HCT116 (cell line): ENCODE data around the gene HIGD2A. TPM values are rescaled to one million over a fixed set of nuclear protein-coding genes. Genes with fewer than 3 reads are reported as not detected.

Experiments
- ATAC-seq: fragments of 200-7000 bp; cut with Tn5 transposase; 2 replicates; pipeline ENCODE4 v1.9.1; 2020; ENCODE audit warnings: mild to moderate bottlenecking, moderate library complexity
- BruUV-seq: library from RNA; stranded (reverse); fragments of 400-500 nt; replicated peaks from 2 replicates; lab custom pipeline; 2021; lab: Mats Ljungman, UMichigan
- CTCF ChIA-PET: fragments of 300-600 bp; sonication (Branson Sonifier 250); formaldehyde crosslinking; loops from one replicate; lab custom pipeline; 2021; ENCODE audit warnings: antibody characterized with exemption; lab: Charles Lee
- POLR2A ChIA-PET: fragments of 300-600, 350-600 bp; sonication (Branson Sonifier 250); formaldehyde crosslinking; loops from one replicate; lab custom pipeline; 2021; ENCODE audit warnings: antibody characterized with exemption; lab: Charles Lee
- RAD21 ChIA-PET, 2 experiments: fragments of 300-600 bp; sonication (Branson Sonifier 250); formaldehyde crosslinking; loops; one replicate each; lab custom pipeline; 2023; ENCODE audit warnings: low total read pairs in 2 of 2; ENCODE audit not compliant: uncharacterized antibody in 2 of 2, unreplicated experiment in 2 of 2, low non-redundant PET in 1 of 2; lab: Charles Lee
- DNase-seq: peaks from one replicate; pipeline ENCODE4 v3.0.0-alpha.2; 2010; ENCODE audit warnings: low read depth, low spot score
- H2AFZ ChIP-seq: fragments of 200-600 bp; shearing (Covaris generic), sonication (generic); 2 replicates; pipeline ENCODE4 v1.6.1; 2017; ENCODE audit warnings: low read depth, mixed run types, mixed read lengths, antibody characterized with exemption, low read length; ENCODE audit not compliant: poor library complexity, severe bottlenecking
- H3K27ac ChIP-seq: 2 replicates; pipeline ENCODE4 v1.5.1; 2012; ENCODE audit warnings: low read depth, low read length
- H3K27me3 ChIP-seq: fragments of 200-600 bp; sonication (generic); 2 replicates; pipeline ENCODE4 v1.6.1; 2016; ENCODE audit warnings: mixed run types, low read length, mixed read lengths; ENCODE audit not compliant: insufficient read depth
- H3K36me3 ChIP-seq, 2 experiments: fragments of 200-500 bp in 1 of 2; fragments of 200-600 bp in 1 of 2; sonication (Bioruptor generic) in 1 of 2; sonication (generic) in 1 of 2; 2 replicates each; pipeline versions ENCODE4 v1.5.1 to v1.6.1; 2014 to 2016; ENCODE audit warnings: low read length in 2 of 2, inconsistent platforms in 1 of 2, mixed read lengths in 1 of 2, mixed run types in 1 of 2; ENCODE audit not compliant: insufficient read depth in 2 of 2, control insufficient read depth in 1 of 2
- H3K4me1 ChIP-seq, 2 experiments: fragments of 200-600 bp in 1 of 2; sonication (generic) in 1 of 2; 2 replicates each; pipeline versions ENCODE4 v1.5.1 to v1.6.1; 2012 to 2017; ENCODE audit warnings: low read length in 2 of 2, inconsistent platforms in 1 of 2, mild to moderate bottlenecking in 1 of 2, mixed read lengths in 1 of 2, mixed run types in 1 of 2, moderate library complexity in 1 of 2; ENCODE audit not compliant: insufficient read depth in 2 of 2, control insufficient read depth in 1 of 2
- H3K4me2 ChIP-seq: fragments of 200-600 bp; sonication (generic); 2 replicates; pipeline ENCODE4 v1.6.1; 2017; ENCODE audit warnings: mixed run types, low read length, mixed read lengths
- H3K4me3 ChIP-seq, 2 experiments: fragments of 200-600 bp in 1 of 2; sonication (generic) in 1 of 2; replicated peaks in 1 of 2; 2 replicates each; pipeline ENCODE4 v1.5.1; 2011 to 2016; ENCODE audit warnings: low read length in 2 of 2, control low read depth in 1 of 2, low read depth in 1 of 2, mild to moderate bottlenecking in 1 of 2, mixed read lengths in 1 of 2, mixed run types in 1 of 2
- H3K79me2 ChIP-seq: fragments of 200-600 bp; sonication (generic); 2 replicates; pipeline ENCODE4 v1.6.1; 2017; ENCODE audit warnings: mild to moderate bottlenecking, mixed run types, low read length, moderate library complexity, mixed read lengths; ENCODE audit not compliant: insufficient read depth
- H3K9ac ChIP-seq: fragments of 200-600 bp; sonication (generic); 2 replicates; pipeline ENCODE4 v1.6.1; 2016; ENCODE audit warnings: low read length, mixed read lengths
- H3K9me2 ChIP-seq: fragments of 200-600 bp; sonication (generic), shearing (Covaris generic); 2 replicates; pipeline ENCODE4 v1.6.1; 2017; ENCODE audit warnings: mixed run types, mild to moderate bottlenecking, moderate library complexity; ENCODE audit not compliant: insufficient read depth
- H3K9me3 ChIP-seq, 2 experiments: fragments of 200-500 bp in 1 of 2; fragments of 200-600 bp in 1 of 2; sonication (Bioruptor generic) in 1 of 2; sonication (generic) in 1 of 2; 2 replicates each; pipeline ENCODE4 v1.6.1; 2014 to 2017; ENCODE audit warnings: low read length in 2 of 2, mixed read lengths in 2 of 2, inconsistent platforms in 1 of 2, low read depth in 1 of 2, mild to moderate bottlenecking in 1 of 2, mixed run types in 1 of 2, moderate library complexity in 1 of 2; ENCODE audit not compliant: control insufficient read depth in 1 of 2, insufficient read depth in 1 of 2
- H4K20me1 ChIP-seq: fragments of 200-600 bp; sonication (generic), shearing (Covaris generic); 2 replicates; pipeline ENCODE4 v1.6.1; 2017; ENCODE audit warnings: mixed run types, mild to moderate bottlenecking, moderate library complexity; ENCODE audit not compliant: insufficient read depth
- CBX3 ChIP-seq: IDR thresholded peaks from 2 replicates; pipeline ENCODE4 v1.6.1; 2012; ENCODE audit warnings: low read depth
- CEBPB ChIP-seq: IDR thresholded peaks from 2 replicates; pipeline ENCODE4 v1.6.1; 2012; ENCODE audit warnings: low read depth
- CTCF ChIP-seq, 3 experiments: fragments of 200-600 bp in 1 of 3; sonication (generic) in 1 of 3; IDR thresholded peaks in 2 of 3; conservative IDR thresholded peaks in 1 of 3; 2 replicates each; pipeline ENCODE4 v1.5.1; 2012 to 2017; ENCODE audit warnings: low read depth in 2 of 3, low read length in 2 of 3, antibody characterized with exemption in 1 of 3, borderline replicate concordance in 1 of 3, control low read depth in 1 of 3, mild to moderate bottlenecking in 1 of 3, mixed read lengths in 1 of 3, mixed run types in 1 of 3, moderate library complexity in 1 of 3; ENCODE audit not compliant: insufficient read depth in 1 of 3
- EZH2phosphoT487 ChIP-seq: fragments of 200-600 bp; IDR thresholded peaks from 2 replicates; pipeline ENCODE4 v1.6.1; 2018; ENCODE audit warnings: antibody characterized with exemption, borderline replicate concordance
- FOSL1 ChIP-seq: IDR thresholded peaks from 2 replicates; pipeline ENCODE4 v1.6.1; 2012; ENCODE audit warnings: low read depth
- POLR2A ChIP-seq: IDR thresholded peaks from 2 replicates; pipeline ENCODE4 v1.7.0; 2011; ENCODE audit warnings: borderline replicate concordance; ENCODE audit not compliant: insufficient read depth, insufficient read length; ENCODE audit errors: extremely low read depth
- RAD21 ChIP-seq: IDR thresholded peaks from 2 replicates; pipeline ENCODE4 v1.6.1; 2012; ENCODE audit warnings: low read depth, mild to moderate bottlenecking
- SP1 ChIP-seq: IDR thresholded peaks from 2 replicates; pipeline ENCODE4 v1.6.1; 2012; ENCODE audit warnings: low read depth
- SRF ChIP-seq: IDR thresholded peaks from 2 replicates; pipeline ENCODE4 v1.6.1; 2012; ENCODE audit warnings: low read depth
- TCF7L2 ChIP-seq: IDR thresholded peaks from 2 replicates; pipeline ENCODE4 v1.7.0; 2011; ENCODE audit warnings: borderline replicate concordance, inconsistent platforms; ENCODE audit not compliant: insufficient read depth, insufficient read length; ENCODE audit errors: extremely low read depth
- ZFX ChIP-seq: fragments of 450-650 bp; IDR thresholded peaks from 2 replicates; pipeline ENCODE4 v1.6.1; 2017
- ZNF274 ChIP-seq: fragments of 200-500 bp; sonication (Bioruptor generic); IDR thresholded peaks from 2 replicates; pipeline ENCODE4 v1.6.1; 2014; ENCODE audit warnings: mild to moderate bottlenecking, low read depth, low read length, inconsistent platforms
- intact Hi-C: fragments of 100-400 bp; cut with micrococcal nuclease; formaldehyde crosslinking; loops from 2 replicates; pipeline ENCODE4 v1.10.0; 2022
- total RNA-seq: library from RNA; stranded (reverse); gene quantifications from one replicate; pipeline ENCODE4 v1.2.1, GENCODE V29; 2021; ENCODE audit not compliant: unreplicated experiment
- TF ChIP-seq, protein P1 (sequence below): IDR thresholded peaks from 2 replicates; pipeline ENCODE4 v1.6.1; 2012

The HIGD2A gene
- total RNA-seq, 1 experiment from 2014 or later, result 130 TPM

- ChIA-PET POLR2A (no interaction called here), CTCF (no interaction called here), RAD21 (no interaction called here)
- Histone ChIP-seq H3K9ac (no peak overlapping the region), H3K27ac (no peak overlapping the region), H3K4me1 (no peaks in the 10 kb centered on the region), H3K4me3 (no peak overlapping the region), H3K9me3 (no peaks in the 10 kb centered on the region), H4K20me1 (no peaks in the 10 kb centered on the region), H3K27me3 (no peaks in the 10 kb centered on the region), H3K4me2 (no peak overlapping the region), H2AFZ (no peak overlapping the region), H3K9me2 (no peaks in the 10 kb centered on the region), H3K79me2 (no peaks in the 10 kb centered on the region), H3K36me3 (peaks cover 13 to 24% of the 10 kb centered on the region in 2 experiments; a peak in 3 of 4 replicates)
- no peak for ATAC-seq
- no peak for DNase-seq
- BruUV-seq, result no TSS peak
- intact Hi-C loops, result no loop called here
- TF ChIP-seq CEBPB, result no peak
- no peak for TF ChIP-seq ZFX
- no peak for TF ChIP-seq SP1
- no peak for TF ChIP-seq TCF7L2
- TF ChIP-seq FOSL1, result no peak
- TF ChIP-seq POLR2A, result no peak
These were observed 46.4 kb upstream of the HIGD2A start for GRCh38 chr5:176342158-176342483.

DNA sequence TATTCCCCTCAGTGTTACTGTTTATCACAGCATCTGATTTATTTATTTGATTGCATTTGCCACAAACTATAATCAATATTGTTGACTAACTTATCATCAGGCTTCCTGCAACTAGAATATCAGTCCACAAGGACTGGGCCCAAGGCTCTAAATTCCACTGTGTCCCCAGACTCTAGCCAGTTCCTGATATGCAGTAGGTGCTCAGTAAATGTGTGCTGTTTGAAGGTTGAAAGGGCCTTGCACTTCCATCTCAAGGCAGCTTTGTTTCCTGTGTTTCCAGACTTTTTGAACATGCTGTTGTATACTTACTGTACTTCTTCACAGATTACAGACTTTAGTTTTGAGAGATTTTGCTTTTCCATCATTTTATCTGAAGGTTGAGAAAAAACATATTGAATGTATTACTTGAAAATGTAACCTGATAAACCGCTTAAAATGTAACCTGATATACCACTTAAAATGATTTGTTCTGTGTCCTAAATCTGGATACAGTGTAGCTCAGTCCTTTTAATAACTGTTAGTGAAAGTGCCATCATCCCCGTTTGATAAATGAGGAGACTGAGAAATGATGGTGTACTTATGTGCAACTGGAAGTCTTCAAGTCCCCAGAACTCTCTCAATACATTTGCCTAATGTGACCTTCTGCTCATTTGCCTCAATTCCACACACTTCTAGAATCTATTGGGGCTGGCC lies 45.6 kb upstream of the HIGD2A start:
- Histone ChIP-seq H3K4me1 (no peaks in the 10 kb centered on the region), H4K20me1 (no peaks in the 10 kb centered on the region), H3K27me3 (no peaks in the 10 kb centered on the region), H2AFZ (no peak overlapping the region), H3K9ac (no peak overlapping the region), H3K79me2 (no peaks in the 10 kb centered on the region), H3K36me3 (peaks cover 21 to 31% of the 10 kb centered on the region in 2 experiments; a peak in 3 of 4 replicates), H3K4me2 (no peak overlapping the region), H3K4me3 (no peak overlapping the region), H3K9me2 (no peaks in the 10 kb centered on the region), H3K27ac (no peak overlapping the region), H3K9me3 (no peaks in the 10 kb centered on the region)
- DNase-seq (no peak), ATAC-seq (no peak)
- CTCF ChIA-PET, result no interaction called here
- intact Hi-C loops, result no loop called here
- POLR2A ChIA-PET, result no interaction called here
- TF ChIP-seq POLR2A (no peak), CBX3 (no peak), SRF (no peak), EZH2phosphoT487 (no peak), RAD21 (no peak), CEBPB (no peak), ZNF274 (no peak), CTCF (IDR thresholded peaks at IDR 0.05 in 2 of 3, conservative IDR thresholded peaks at IDR 0.05 in 1 of 3; ENCODE audit: borderline replicate concordance in 1 of 3, insufficient read depth in 1 of 3, low read depth in 2 of 3, low read length in 2 of 3) (no peak)
- TF ChIP-seq, protein P1, sequence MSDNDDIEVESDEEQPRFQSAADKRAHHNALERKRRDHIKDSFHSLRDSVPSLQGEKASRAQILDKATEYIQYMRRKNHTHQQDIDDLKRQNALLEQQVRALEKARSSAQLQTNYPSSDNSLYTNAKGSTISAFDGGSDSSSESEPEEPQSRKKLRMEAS, result no peak
- no TSS peak for BruUV-seq
- RAD21 ChIA-PET, result no interaction called here
